PC-9 (cell line): ENCODE results near the gene TBC1D8B. TPM values are rescaled to one million over a fixed set of nuclear protein-coding genes. Genes with fewer than 3 reads are reported as not detected.
"Not testable (repeated sequence)": the region's sequence is repeated elsewhere in the genome, so short reads cannot be mapped to it uniquely, and the experiment has no call there.

Source experiments
- BruUV-seq: library from RNA; stranded (reverse); fragments of 400-500 nt; replicated peaks from 2 replicates; lab custom pipeline; 2021; lab: Mats Ljungman, UMichigan
- CTCF ChIA-PET: fragments of 300-600 bp; sonication (Branson Sonifier 250); formaldehyde crosslinking; loops from one replicate; lab custom pipeline; 2022; ENCODE audit warnings: antibody characterized with exemption; lab: Charles Lee
- POLR2A ChIA-PET: fragments of 300-600 bp; sonication (Branson Sonifier 250); formaldehyde crosslinking; loops from one replicate; lab custom pipeline; 2022; ENCODE audit warnings: antibody characterized with exemption; ENCODE audit not compliant: unreplicated experiment; lab: Charles Lee
- DNase-seq, 2 experiments: peaks; one replicate each; pipeline versions ENCODE4 v3.0.0 to v3.0.0-alpha.2; 2015 to 2022; ENCODE audit warnings: mixed read lengths in 1 of 2
- H2AFZ ChIP-seq: fragments of 200-600 bp; sonication (generic); 2 replicates; pipeline ENCODE4 v1.8.1; 2017; ENCODE audit warnings: antibody characterized with exemption
- H3F3A ChIP-seq: fragments of 200-600 bp; sonication (generic); 2 replicates; pipeline ENCODE4 v1.8.1; 2017; ENCODE audit warnings: antibody characterized with exemption, mild to moderate bottlenecking, low read depth; ENCODE audit not compliant: insufficient read depth
- H3K27ac ChIP-seq: fragments of 200-600 bp; sonication (generic); 2 replicates; pipeline ENCODE4 v1.6.1; 2016; ENCODE audit warnings: mixed run types
- H3K27me3 ChIP-seq: fragments of 200-600 bp; sonication (generic); 2 replicates; pipeline ENCODE4 v1.6.1; 2016; ENCODE audit warnings: low read depth, mixed run types; ENCODE audit not compliant: insufficient read depth
- H3K36me3 ChIP-seq: fragments of 200-600 bp; sonication (generic); 2 replicates; pipeline ENCODE4 v1.6.1; 2016; ENCODE audit warnings: low read depth, mixed run types
- H3K4me1 ChIP-seq: fragments of 200-600 bp; sonication (generic); replicated peaks from 2 replicates; pipeline ENCODE4 v1.6.1; 2016; ENCODE audit warnings: mixed run types; ENCODE audit not compliant: insufficient read depth
- H3K4me2 ChIP-seq: fragments of 200-600 bp; sonication (generic); 2 replicates; pipeline ENCODE4 v1.6.1; 2017; ENCODE audit warnings: mixed run types
- H3K4me3 ChIP-seq: fragments of 200-600 bp; sonication (generic); 2 replicates; pipeline ENCODE4 v1.6.1; 2016; ENCODE audit warnings: mixed run types
- H3K79me2 ChIP-seq: fragments of 200-600 bp; sonication (generic); 2 replicates; pipeline ENCODE4 v1.6.1; 2017; ENCODE audit warnings: low read depth, mixed run types
- H3K9me2 ChIP-seq: fragments of 200-600 bp; sonication (generic); 2 replicates; pipeline ENCODE4 v1.8.1; 2017; ENCODE audit warnings: mild to moderate bottlenecking; ENCODE audit not compliant: insufficient read depth
- H3K9me3 ChIP-seq: fragments of 200-600 bp; sonication (generic); 2 replicates; pipeline ENCODE4 v1.8.1; 2016; ENCODE audit warnings: low read depth; ENCODE audit not compliant: insufficient read depth
- H4K20me1 ChIP-seq: fragments of 200-600 bp; sonication (generic); 2 replicates; pipeline ENCODE4 v1.8.1; 2017; ENCODE audit not compliant: insufficient read depth
- EZH2 ChIP-seq: fragments of 200-600 bp; sonication (generic); IDR thresholded peaks from 2 replicates; pipeline ENCODE4 v1.8.0; 2017; ENCODE audit warnings: antibody characterized with exemption, low read depth
- intact Hi-C: fragments of 100-400 bp; cut with micrococcal nuclease; formaldehyde crosslinking; loops from one replicate; pipeline ENCODE4 v1.10.0; 2022; ENCODE audit not compliant: unreplicated experiment
- total RNA-seq: library from RNA; stranded (reverse); gene quantifications from 2 replicates; pipeline ENCODE4 v1.2.3, GENCODE V29; 2021
- TF ChIP-seq, protein P1 (sequence below): fragments of 200-600 bp; sonication (generic); conservative IDR thresholded peaks from 2 replicates; pipeline ENCODE4 v1.6.1; 2017; ENCODE audit warnings: mixed run types, antibody characterized with exemption, mild to moderate bottlenecking, moderate library complexity

TBC1D8B gene
- total RNA-seq, 1 experiment from 2014 or later: 5.3 TPM

DNA sequence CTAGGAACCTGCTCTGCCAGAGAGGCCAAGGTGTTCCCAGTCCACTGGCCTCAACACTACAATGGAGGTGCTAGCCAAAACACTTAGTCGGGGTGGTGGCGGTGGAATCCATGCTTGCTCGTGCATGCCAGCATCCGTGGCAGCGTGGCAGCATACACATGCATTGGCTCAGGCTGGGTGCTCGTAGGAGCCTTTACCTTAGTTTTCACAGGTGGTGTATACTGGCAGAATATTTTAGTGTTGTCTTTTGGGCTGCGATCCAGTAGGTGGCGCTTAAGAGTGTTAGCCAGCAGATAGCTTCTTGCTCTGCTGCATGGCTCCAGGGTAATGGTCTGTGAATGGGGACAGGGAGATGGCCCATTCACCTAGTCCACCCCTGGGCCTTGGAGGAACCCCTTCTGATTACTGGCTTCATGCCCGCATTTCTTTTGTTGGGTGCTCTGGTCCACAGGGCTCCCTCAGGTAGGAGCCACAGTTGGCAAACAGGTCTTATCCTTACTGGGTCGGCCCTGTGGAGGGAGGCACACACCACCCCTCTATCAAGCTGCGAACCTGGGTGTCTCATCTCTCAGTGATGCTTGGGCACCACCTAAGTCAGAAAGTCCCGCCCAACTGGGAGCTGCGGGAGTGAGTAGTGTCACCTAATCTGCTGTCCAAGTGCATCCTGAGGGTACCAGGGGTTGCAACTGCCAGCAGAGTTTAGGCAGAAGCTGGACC lies 60.7 kb downstream of the TBC1D8B start:
- H3K4me2 ChIP-seq: no peak overlapping the region
- no peaks in the 10 kb centered on the region for H4K20me1 ChIP-seq
- H3K9me3 ChIP-seq: no peaks in the 10 kb centered on the region
- no peaks in the 10 kb centered on the region for H3K4me1 ChIP-seq
- ChIA-PET CTCF (interaction anchor here (0.5 kb wide), 1 partner anchor 13 kb away, joined by 5 read pairs; no protein-coding TSS in a partner anchor), POLR2A (no interaction called here)
- H3K27me3 ChIP-seq: no peaks in the 10 kb centered on the region
- H3K27ac ChIP-seq: no peak overlapping the region
- H3K79me2 ChIP-seq: no peaks in the 10 kb centered on the region
- TF ChIP-seq, protein P1, sequence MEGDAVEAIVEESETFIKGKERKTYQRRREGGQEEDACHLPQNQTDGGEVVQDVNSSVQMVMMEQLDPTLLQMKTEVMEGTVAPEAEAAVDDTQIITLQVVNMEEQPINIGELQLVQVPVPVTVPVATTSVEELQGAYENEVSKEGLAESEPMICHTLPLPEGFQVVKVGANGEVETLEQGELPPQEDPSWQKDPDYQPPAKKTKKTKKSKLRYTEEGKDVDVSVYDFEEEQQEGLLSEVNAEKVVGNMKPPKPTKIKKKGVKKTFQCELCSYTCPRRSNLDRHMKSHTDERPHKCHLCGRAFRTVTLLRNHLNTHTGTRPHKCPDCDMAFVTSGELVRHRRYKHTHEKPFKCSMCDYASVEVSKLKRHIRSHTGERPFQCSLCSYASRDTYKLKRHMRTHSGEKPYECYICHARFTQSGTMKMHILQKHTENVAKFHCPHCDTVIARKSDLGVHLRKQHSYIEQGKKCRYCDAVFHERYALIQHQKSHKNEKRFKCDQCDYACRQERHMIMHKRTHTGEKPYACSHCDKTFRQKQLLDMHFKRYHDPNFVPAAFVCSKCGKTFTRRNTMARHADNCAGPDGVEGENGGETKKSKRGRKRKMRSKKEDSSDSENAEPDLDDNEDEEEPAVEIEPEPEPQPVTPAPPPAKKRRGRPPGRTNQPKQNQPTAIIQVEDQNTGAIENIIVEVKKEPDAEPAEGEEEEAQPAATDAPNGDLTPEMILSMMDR: peak; percentile 63
- TF ChIP-seq EZH2: no peak
- peak in 1 of 2 experiments; percentile 22 for DNase-seq
- no peak overlapping the region for H3K4me3 ChIP-seq
- no TSS peak for BruUV-seq
- H3K9me2 ChIP-seq: no peaks in the 10 kb centered on the region
- H2AFZ ChIP-seq: no peak overlapping the region
- H3K36me3 ChIP-seq: no peaks in the 10 kb centered on the region
- intact Hi-C loops: no loop called here
- H3F3A ChIP-seq: no peaks in the 10 kb centered on the region

DNA sequence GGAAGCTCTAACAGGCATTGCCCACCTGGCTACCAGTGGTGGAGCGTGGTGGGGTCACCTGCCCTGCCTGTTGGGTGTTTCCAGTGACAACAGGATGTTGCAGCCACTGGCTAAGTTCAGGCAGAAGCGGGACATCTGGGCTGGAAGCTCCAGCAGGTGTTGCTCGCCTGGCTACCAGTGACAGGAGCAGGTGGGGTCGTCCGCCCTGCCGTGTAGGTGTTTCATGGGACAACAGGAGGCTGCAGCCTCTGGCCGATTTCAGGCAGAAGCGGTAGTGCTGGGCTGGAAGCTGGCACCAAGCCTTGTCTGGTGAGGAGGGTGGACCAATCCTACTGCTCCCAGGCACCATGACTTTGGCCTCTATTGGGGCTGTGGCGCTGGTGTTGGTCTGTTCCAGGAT lies 61.2 kb downstream of the TBC1D8B start:
- CTCF ChIA-PET: interaction anchor here (0.5 kb wide), 1 partner anchor 13 kb away, joined by 5 read pairs; no protein-coding TSS in a partner anchor
- Histone ChIP-seq H3K36me3 (no peaks in the 10 kb centered on the region), H3K4me3 (no peak overlapping the region), H2AFZ (no peak overlapping the region), H3K9me3 (no peaks in the 10 kb centered on the region), H3K79me2 (no peaks in the 10 kb centered on the region), H3K9me2 (no peaks in the 10 kb centered on the region), H4K20me1 (no peaks in the 10 kb centered on the region), H3K4me2 (no peak overlapping the region), H3K27me3 (no peaks in the 10 kb centered on the region), H3K27ac (no peak overlapping the region), H3F3A (no peaks in the 10 kb centered on the region), H3K4me1 (no peaks in the 10 kb centered on the region)
- no TSS peak for BruUV-seq
- POLR2A ChIA-PET: no interaction called here
- no peak for DNase-seq
- no peak for TF ChIP-seq EZH2
- intact Hi-C loops: no loop called here

DNA sequence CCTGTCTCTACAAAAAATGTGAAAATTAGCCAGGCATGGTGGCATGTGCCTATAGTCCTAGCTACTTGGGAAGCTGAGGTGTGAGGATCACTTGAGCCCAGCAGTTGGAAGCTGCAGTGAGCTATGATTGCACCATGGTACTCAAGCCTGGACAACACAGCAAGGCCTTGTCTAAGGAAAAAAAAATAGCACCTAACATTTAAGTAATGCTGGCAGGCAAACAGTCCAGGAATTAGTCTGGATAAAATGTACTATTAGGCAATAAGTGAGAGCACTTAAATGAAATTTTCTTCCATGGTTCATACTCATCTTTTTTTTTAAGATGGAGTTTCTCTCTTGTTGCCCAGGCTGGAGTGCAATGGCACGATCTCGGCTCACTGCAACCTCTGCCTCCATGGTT lies 70.3 kb downstream of the TBC1D8B start:
- H2AFZ ChIP-seq, H3K27ac ChIP-seq, POLR2A ChIA-PET, H3K4me1 ChIP-seq, H3K4me3 ChIP-seq, CTCF ChIA-PET, H3F3A ChIP-seq, H3K36me3 ChIP-seq, H3K79me2 ChIP-seq, H4K20me1 ChIP-seq, BruUV-seq, DNase-seq, H3K4me2 ChIP-seq, H3K9me2 ChIP-seq, H3K9me3 ChIP-seq, H3K27me3 ChIP-seq: not testable (repeated sequence)
- intact Hi-C loops: loop anchor here (5.0 to 10.0 kb wide), 2 partner anchors 388 to 1200 kb away; no protein-coding TSS in a partner anchor

DNA sequence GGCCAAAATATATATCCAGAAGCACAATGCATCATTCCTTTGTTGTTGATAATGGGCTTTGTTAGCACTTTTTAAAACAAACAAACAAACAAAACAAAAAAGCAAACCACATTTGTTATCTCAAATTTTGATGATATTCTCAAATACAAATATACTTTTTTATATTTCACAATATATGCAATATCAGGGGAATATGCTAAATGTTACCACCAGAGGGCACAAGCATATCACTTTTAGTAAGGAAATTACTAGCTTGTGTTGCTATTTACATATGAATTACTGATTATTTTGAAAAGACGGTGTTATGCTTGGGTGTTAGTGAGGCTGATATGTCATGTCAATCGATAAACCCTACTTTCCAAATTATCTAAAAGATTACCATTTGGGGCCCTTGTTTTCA lies 71.6 kb downstream of the TBC1D8B start:
- no peaks in the 10 kb centered on the region for H3F3A ChIP-seq
- no peaks in the 10 kb centered on the region for H3K79me2 ChIP-seq
- ChIA-PET POLR2A (interaction anchor here (0.7 kb wide), 1 partner anchor 20 kb away, joined by 11 read pairs; no protein-coding TSS in a partner anchor), CTCF (interaction anchor here (0.6 kb wide), 1 partner anchor 795 kb away, joined by 3 read pairs; no protein-coding TSS in a partner anchor)
- intact Hi-C loops: loop anchor here (5.0 to 10.0 kb wide), 2 partner anchors 389 to 1198 kb away; no protein-coding TSS in a partner anchor
- no peaks in the 10 kb centered on the region for H3K36me3 ChIP-seq
- H3K4me3 ChIP-seq: no peak overlapping the region
- H3K27me3 ChIP-seq: no peaks in the 10 kb centered on the region
- H3K4me2 ChIP-seq: no peak overlapping the region
- no peak overlapping the region for H3K27ac ChIP-seq
- no peak for TF ChIP-seq EZH2
- TF ChIP-seq, protein P1: peak; percentile 86
- H3K9me2 ChIP-seq: no peaks in the 10 kb centered on the region
- no peaks in the 10 kb centered on the region for H3K4me1 ChIP-seq
- no peaks in the 10 kb centered on the region for H4K20me1 ChIP-seq
- DNase-seq: peak in 1 of 2 experiments; percentile 38
- no peak overlapping the region for H2AFZ ChIP-seq
- no TSS peak for BruUV-seq
- H3K9me3 ChIP-seq: no peaks in the 10 kb centered on the region
